Fibroblast of skin of back (primary cell): Measurements from ENCODE around the gene IL3. TPM values are rescaled to one million over a fixed set of nuclear protein-coding genes. Genes with fewer than 3 reads are reported as not detected.

Experiments used
- DNase-seq: peaks from one replicate; pipeline ENCODE4 v3.0.0-alpha.2; 2013
- polyA plus RNA-seq, 2 experiments: library from polyadenylated mRNA; unstranded; fragments of 120-200 nt; gene quantifications; one replicate each; pipeline ENCODE4 v1.2.1, GENCODE V29; 2013; ENCODE audit not compliant: insufficient read length in 2 of 2

IL3 gene
- not detected for polyA plus RNA-seq (2013, experiment 1 of 2; ENCODE audit: insufficient read length)
- polyA plus RNA-seq (2013, experiment 2 of 2; ENCODE audit: insufficient read length), result not detected

- no peak for DNase-seq
These were observed at the start of gene IL3 for GRCh38 chr5:132060501-132061161. Gene IL3 (plus strand): TSS chr5:132060655. CDS start chr5:132060707, 52 bp downstream.

- no peak for DNase-seq
These were observed 49.4 kb upstream of the IL3 start for GRCh38 chr5:132010989-132011621.

GRCh38 chr5:132011622-132012343 is 48.7 kb upstream of the IL3 start, which contains the start of gene ACSL6:
Gene ACSL6 (minus strand): TSS chr5:132011658. CDS start chr5:132011553, 105 bp downstream.
- no peak for DNase-seq

GRCh38 chr5:132012371-132013005 is 48.0 kb upstream of the IL3 start:
- DNase-seq, result peak; percentile 70

- no peak for DNase-seq
These were observed 47.3 kb upstream of the IL3 start for GRCh38 chr5:132013006-132013689.

GRCh38 chr5:132013711-132014110 is 46.7 kb upstream of the IL3 start:
- no peak for DNase-seq

- no peak for DNase-seq
These were observed 43.7 kb upstream of the IL3 start for GRCh38 chr5:132016721-132017250.

GRCh38 chr5:132017316-132017715 is 43.1 kb upstream of the IL3 start:
- no peak for DNase-seq

- DNase-seq, result no peak
These were observed 42.5 kb upstream of the IL3 start for GRCh38 chr5:132017738-132018625.

- no peak for DNase-seq
These were observed 41.1 kb upstream of the IL3 start for GRCh38 chr5:132019337-132019736.

- no peak for DNase-seq
These were observed 40.4 kb upstream of the IL3 start for GRCh38 chr5:132019857-132020555.

GRCh38 chr5:132020568-132021339 is 39.7 kb upstream of the IL3 start:
- no peak for DNase-seq

GRCh38 chr5:132021654-132022053 is 38.8 kb upstream of the IL3 start:
- DNase-seq, result no peak

GRCh38 chr5:132022737-132023136 is 37.7 kb upstream of the IL3 start:
- DNase-seq, result no peak

GRCh38 chr5:132023258-132024116 is 37.0 kb upstream of the IL3 start:
- no peak for DNase-seq

GRCh38 chr5:132024117-132024435 is 36.4 kb upstream of the IL3 start:
- no peak for DNase-seq

- DNase-seq, result no peak
These were observed 35.6 kb upstream of the IL3 start for GRCh38 chr5:132024789-132025402.

- DNase-seq, result no peak
These were observed 35.0 kb upstream of the IL3 start for GRCh38 chr5:132025403-132025971.
